Vagina (tissue), 2 donors: Measurements from ENCODE around the gene FGF14. TPM values are rescaled to one million over a fixed set of nuclear protein-coding genes. Genes with fewer than 3 reads are reported as not detected.

Source experiments
- DNase-seq, 2 donors: peaks; one replicate each; pipeline ENCODE4 v3.0.0-alpha.2; 2017; ENCODE audit errors: extremely low spot score in 2 of 2
- H3K27ac ChIP-seq: fragments of 200-600 bp; sonication (generic); one replicate; pipeline ENCODE4 v1.5.1; 2019
- H3K27me3 ChIP-seq: fragments of 200-600 bp; sonication (generic); one replicate; pipeline ENCODE4 v1.5.1; 2019
- H3K36me3 ChIP-seq, 2 donors: fragments of 200-600 bp; sonication (generic); one replicate each; pipeline ENCODE4 v1.5.1; 2017 to 2019
- H3K4me1 ChIP-seq: fragments of 200-600 bp; sonication (generic); one replicate; pipeline ENCODE4 v1.5.1; 2019
- H3K4me3 ChIP-seq, 2 donors: fragments of 200-600 bp; sonication (generic); 1 replicate in 1 of 2; 2 replicates in 1 of 2; pipeline ENCODE4 v1.5.1; 2016 to 2019
- H3K9me3 ChIP-seq: fragments of 200-600 bp; sonication (generic); one replicate; pipeline ENCODE4 v1.5.1; 2019
- POLR2A ChIP-seq, 2 donors: fragments of 450-650 bp; IDR thresholded peaks; one replicate each; pipeline ENCODE4 v1.6.1; 2017; ENCODE audit warnings: antibody characterized with exemption in 2 of 2, mild to moderate bottlenecking in 2 of 2, moderate library complexity in 2 of 2
- POLR2AphosphoS5 ChIP-seq, 2 donors: sonication (generic); formaldehyde crosslinking; IDR thresholded peaks; one replicate each; pipeline ENCODE4 v1.9.0; 2017; ENCODE audit warnings: antibody characterized with exemption in 2 of 2, mild to moderate bottlenecking in 2 of 2, low read depth in 1 of 2; ENCODE audit not compliant: insufficient read depth in 1 of 2
- intact Hi-C: fragments of 100-400 bp; cut with DNase I; formaldehyde crosslinking; loops from one replicate; pipeline ENCODE4 v1.15.1; 2023
- total RNA-seq: library from RNA; depleted of rRNA; stranded (reverse); fragments of >200 nt; gene quantifications from one replicate; pipeline ENCODE4 v1.2.3, GENCODE V29; 2016
- TF ChIP-seq, protein P1 (sequence below), 3 experiments: fragments of 450-650 bp in 2 of 3; fragments of 200-600 bp in 1 of 3; sonication (generic) in 1 of 3; IDR thresholded peaks; one replicate each; pipeline ENCODE4 v1.5.1; 2017 to 2019; ENCODE audit warnings: antibody characterized with exemption in 3 of 3, mild to moderate bottlenecking in 2 of 3, moderate library complexity in 2 of 3

Gene FGF14
- total RNA-seq, 1 donor from 2014 or later, result 3.4 TPM

DNA sequence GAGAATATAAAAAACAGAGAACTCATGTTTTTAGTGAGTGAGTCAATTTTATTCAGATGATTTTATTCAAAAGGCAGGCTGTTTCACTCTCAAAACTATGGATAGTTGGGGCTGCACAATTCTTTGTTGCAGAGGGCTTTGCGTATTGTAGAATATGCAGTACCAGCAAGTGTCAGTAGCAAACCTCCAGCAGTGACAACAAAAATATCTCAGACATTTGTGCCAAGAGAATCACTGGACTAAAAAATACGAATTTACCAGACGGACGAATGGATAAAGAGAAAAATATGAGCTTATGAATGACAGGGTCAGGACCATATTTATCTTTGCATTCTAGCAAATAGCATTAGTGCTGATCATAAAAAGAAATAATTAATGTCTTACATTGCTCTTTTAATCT, 359.1 kb downstream of the FGF14 start:
- Histone ChIP-seq H3K36me3 (no peaks in the 10 kb centered on the region), H3K4me1 (no peaks in the 10 kb centered on the region)

DNA sequence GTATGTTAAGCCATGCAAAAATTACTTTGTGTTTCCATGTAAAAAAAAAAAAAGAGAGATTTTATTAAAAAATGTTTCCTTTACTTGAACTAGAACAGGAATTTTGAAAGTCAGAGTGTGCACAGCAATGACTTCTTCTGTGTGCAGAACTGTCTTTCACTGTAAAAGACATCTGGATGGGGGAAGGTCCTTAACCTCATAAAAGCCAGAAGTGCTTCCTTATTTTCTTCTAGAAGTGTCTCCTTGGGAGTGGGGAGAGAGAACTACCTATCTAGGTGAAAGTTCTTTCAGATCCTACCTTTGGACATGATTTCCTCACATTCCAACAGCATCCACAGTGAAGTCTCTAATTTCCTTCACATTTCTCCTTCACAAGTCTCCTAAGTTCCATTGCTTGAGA, 360.3 kb downstream of the FGF14 start:
- no peak for DNase-seq
- no peaks in the 10 kb centered on the region for H3K36me3 ChIP-seq
- H3K4me1 ChIP-seq, result no peaks in the 10 kb centered on the region
- TF ChIP-seq POLR2AphosphoS5 (IDR thresholded peaks at IDR 0.05; ENCODE audit: insufficient read depth in 1 of 2, low read depth in 1 of 2) (no peak), POLR2A (IDR thresholded peaks at IDR 0.05) (no peak)
- no peak overlapping the region for H3K4me3 ChIP-seq
- no peaks in the 10 kb centered on the region for H3K9me3 ChIP-seq
- no peaks in the 10 kb centered on the region for H3K27me3 ChIP-seq
- H3K27ac ChIP-seq, result no peak overlapping the region
- intact Hi-C loops, result no loop called here

More for the DNA sequence above, 359.1 kb downstream of the FGF14 start:
- Histone ChIP-seq H3K27ac (no peak overlapping the region), H3K9me3 (no peaks in the 10 kb centered on the region), H3K27me3 (no peaks in the 10 kb centered on the region), H3K4me3 (no peak overlapping the region)
- intact Hi-C loops, result no loop called here
- TF ChIP-seq POLR2A (IDR thresholded peaks at IDR 0.05) (no peak), POLR2AphosphoS5 (IDR thresholded peaks at IDR 0.05; ENCODE audit: insufficient read depth in 1 of 2, low read depth in 1 of 2) (no peak)
- TF ChIP-seq, protein P1, sequence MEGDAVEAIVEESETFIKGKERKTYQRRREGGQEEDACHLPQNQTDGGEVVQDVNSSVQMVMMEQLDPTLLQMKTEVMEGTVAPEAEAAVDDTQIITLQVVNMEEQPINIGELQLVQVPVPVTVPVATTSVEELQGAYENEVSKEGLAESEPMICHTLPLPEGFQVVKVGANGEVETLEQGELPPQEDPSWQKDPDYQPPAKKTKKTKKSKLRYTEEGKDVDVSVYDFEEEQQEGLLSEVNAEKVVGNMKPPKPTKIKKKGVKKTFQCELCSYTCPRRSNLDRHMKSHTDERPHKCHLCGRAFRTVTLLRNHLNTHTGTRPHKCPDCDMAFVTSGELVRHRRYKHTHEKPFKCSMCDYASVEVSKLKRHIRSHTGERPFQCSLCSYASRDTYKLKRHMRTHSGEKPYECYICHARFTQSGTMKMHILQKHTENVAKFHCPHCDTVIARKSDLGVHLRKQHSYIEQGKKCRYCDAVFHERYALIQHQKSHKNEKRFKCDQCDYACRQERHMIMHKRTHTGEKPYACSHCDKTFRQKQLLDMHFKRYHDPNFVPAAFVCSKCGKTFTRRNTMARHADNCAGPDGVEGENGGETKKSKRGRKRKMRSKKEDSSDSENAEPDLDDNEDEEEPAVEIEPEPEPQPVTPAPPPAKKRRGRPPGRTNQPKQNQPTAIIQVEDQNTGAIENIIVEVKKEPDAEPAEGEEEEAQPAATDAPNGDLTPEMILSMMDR (IDR thresholded peaks at IDR 0.05), result no peak
- DNase-seq, result no peak

DNA sequence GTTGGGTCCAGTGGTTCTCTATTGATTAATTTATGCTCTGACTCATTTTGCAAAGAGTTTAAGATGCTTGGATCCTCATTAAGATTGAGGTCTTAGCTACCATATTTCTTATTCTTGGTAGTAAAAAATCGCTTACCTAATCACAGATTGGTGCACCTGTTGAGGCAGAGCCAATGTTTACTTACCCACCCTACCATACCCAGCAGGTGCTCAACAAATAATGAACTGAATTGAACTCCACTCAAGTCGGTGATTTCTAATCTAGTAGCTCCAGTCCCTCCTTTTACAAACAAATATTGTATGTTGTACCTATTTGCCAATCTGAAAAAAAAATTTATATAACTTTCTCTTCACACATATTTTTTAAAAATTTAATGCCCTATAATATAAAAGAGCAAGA, 361.0 kb downstream of the FGF14 start:
- no peak for DNase-seq
- TF ChIP-seq POLR2AphosphoS5 (IDR thresholded peaks at IDR 0.05; ENCODE audit: insufficient read depth in 1 of 2, low read depth in 1 of 2) (no peak), POLR2A (IDR thresholded peaks at IDR 0.05) (no peak)
- TF ChIP-seq, protein P1 (IDR thresholded peaks at IDR 0.05), result no peak
- no peak overlapping the region for H3K4me3 ChIP-seq
- no peaks in the 10 kb centered on the region for H3K4me1 ChIP-seq
- no peaks in the 10 kb centered on the region for H3K36me3 ChIP-seq
- H3K27ac ChIP-seq, result no peak overlapping the region
- no peaks in the 10 kb centered on the region for H3K27me3 ChIP-seq
- H3K9me3 ChIP-seq, result no peaks in the 10 kb centered on the region
- intact Hi-C loops, result no loop called here

DNA sequence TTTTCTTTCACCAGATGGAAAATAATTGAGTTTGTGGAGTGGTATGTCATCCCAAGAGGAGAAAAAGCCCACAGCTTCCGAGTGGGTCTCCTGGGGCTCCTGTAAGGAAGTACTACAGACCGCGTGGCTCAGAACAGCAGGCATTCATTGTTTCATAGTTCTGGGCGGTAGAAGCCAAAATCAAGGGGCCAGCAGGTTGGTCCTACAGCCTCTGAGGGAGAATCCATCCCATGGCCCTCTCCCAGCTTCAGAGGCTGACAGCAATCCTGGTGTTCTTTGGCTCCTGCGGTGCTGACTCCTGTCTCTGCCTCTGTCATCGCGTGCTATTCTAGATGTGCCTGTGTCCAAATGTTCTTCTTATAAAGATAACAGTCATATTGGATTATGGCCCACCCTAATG, 362.6 kb downstream of the FGF14 start:
- DNase-seq, result no peak
- Histone ChIP-seq H3K9me3 (no peaks in the 10 kb centered on the region), H3K27ac (no peak overlapping the region), H3K36me3 (no peaks in the 10 kb centered on the region), H3K4me3 (no peak overlapping the region), H3K27me3 (no peaks in the 10 kb centered on the region), H3K4me1 (no peaks in the 10 kb centered on the region)
- TF ChIP-seq POLR2AphosphoS5 (IDR thresholded peaks at IDR 0.05; ENCODE audit: insufficient read depth in 1 of 2, low read depth in 1 of 2), result no peak
- no peak for TF ChIP-seq POLR2A (IDR thresholded peaks at IDR 0.05)
- intact Hi-C loops, result no loop called here

DNA sequence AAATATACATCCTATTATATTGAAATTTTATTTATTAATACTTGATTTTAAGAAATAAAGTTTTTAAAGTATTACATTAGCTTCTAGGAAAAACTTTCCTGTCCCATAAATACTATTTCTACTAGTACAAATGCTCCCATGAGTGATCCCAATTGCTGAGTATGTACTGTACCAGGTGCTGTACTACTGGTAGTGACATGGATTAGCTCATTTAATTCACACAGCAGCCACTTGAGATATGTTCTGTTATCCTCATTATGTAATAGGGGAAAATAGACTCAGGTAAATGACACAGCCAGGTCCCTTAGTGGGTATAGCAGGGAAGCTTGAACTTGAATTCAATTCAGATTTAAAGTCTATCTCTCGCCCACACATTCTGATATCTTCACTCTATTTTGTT, 363.1 kb downstream of the FGF14 start:
- H3K27ac ChIP-seq, result no peak overlapping the region
- intact Hi-C loops, result no loop called here
- H3K4me1 ChIP-seq, result no peaks in the 10 kb centered on the region
- H3K27me3 ChIP-seq, result no peaks in the 10 kb centered on the region
- no peaks in the 10 kb centered on the region for H3K36me3 ChIP-seq
- H3K9me3 ChIP-seq, result no peaks in the 10 kb centered on the region
- no peak for DNase-seq
- no peak for TF ChIP-seq POLR2AphosphoS5 (IDR thresholded peaks at IDR 0.05; ENCODE audit: insufficient read depth in 1 of 2, low read depth in 1 of 2)
- no peak for TF ChIP-seq POLR2A (IDR thresholded peaks at IDR 0.05)
- TF ChIP-seq, protein P1 (IDR thresholded peaks at IDR 0.05), result no peak
- no peak overlapping the region for H3K4me3 ChIP-seq

DNA sequence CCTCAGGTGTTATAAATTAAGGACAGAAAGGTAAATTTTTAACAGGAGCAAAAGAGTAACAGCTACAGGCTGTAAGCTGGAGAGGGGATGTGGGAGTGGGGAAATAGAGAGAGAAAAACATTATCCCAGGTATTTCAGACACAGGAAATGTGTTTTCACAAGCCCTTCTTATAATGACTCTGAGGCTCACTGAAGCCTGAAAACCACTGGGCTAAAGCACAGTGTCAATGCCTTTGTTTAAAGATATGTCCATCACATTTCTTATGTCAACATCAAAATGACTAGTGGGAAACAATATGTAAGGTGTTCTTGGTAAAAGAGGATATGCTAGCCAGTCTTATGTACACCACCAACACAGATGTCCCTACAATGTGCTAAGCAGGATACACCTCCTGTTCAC, 365.9 kb downstream of the FGF14 start:
- no peak overlapping the region for H3K4me3 ChIP-seq
- intact Hi-C loops, result no loop called here
- H3K9me3 ChIP-seq, result no peaks in the 10 kb centered on the region
- no peak overlapping the region for H3K27ac ChIP-seq
- H3K27me3 ChIP-seq, result no peaks in the 10 kb centered on the region
- TF ChIP-seq, protein P1 (IDR thresholded peaks at IDR 0.05), result no peak
- TF ChIP-seq POLR2AphosphoS5 (IDR thresholded peaks at IDR 0.05; ENCODE audit: insufficient read depth in 1 of 2, low read depth in 1 of 2) (no peak), POLR2A (IDR thresholded peaks at IDR 0.05) (no peak)
- H3K36me3 ChIP-seq, result no peaks in the 10 kb centered on the region
- no peak for DNase-seq
- no peaks in the 10 kb centered on the region for H3K4me1 ChIP-seq
